GM23338 (cell line): Measurements from ENCODE around the gene EEF2K. TPM values are rescaled to one million over a fixed set of nuclear protein-coding genes. Genes with fewer than 3 reads are reported as not detected.

ENCODE experiments used
- ATAC-seq: fragments of 200-7000 bp; cut with Tn5 transposase; 3 replicates; pipeline ENCODE4 v1.9.1; 2020
- DNase-seq: peaks from one replicate; pipeline ENCODE4 v3.0.0-alpha.2; 2015; ENCODE audit warnings: low spot score
- H2AFZ ChIP-seq: fragments of 200-600 bp; sonication (generic); 2 replicates; pipeline ENCODE4 v1.8.0; 2016; ENCODE audit warnings: antibody characterized with exemption, mild to moderate bottlenecking, moderate library complexity
- H3F3A ChIP-seq: fragments of 200-600 bp; sonication (generic); replicated peaks from 2 replicates; pipeline ENCODE4 v1.8.0; 2017; ENCODE audit warnings: antibody characterized with exemption, mixed run types, low read depth
- H3K27ac ChIP-seq: fragments of 200-600 bp; sonication (generic); 2 replicates; pipeline ENCODE4 v1.6.1; 2016; ENCODE audit warnings: low read depth
- H3K27me3 ChIP-seq: fragments of 200-600 bp; sonication (generic); 2 replicates; pipeline ENCODE4 v1.8.0; 2016; ENCODE audit warnings: mild to moderate bottlenecking, mixed run types, moderate library complexity; ENCODE audit not compliant: insufficient read depth
- H3K36me3 ChIP-seq: fragments of 200-600 bp; sonication (generic); 2 replicates; pipeline ENCODE4 v1.8.0; 2016; ENCODE audit warnings: mild to moderate bottlenecking; ENCODE audit not compliant: insufficient read depth
- H3K4me1 ChIP-seq: fragments of 200-600 bp; sonication (generic); 2 replicates; pipeline ENCODE4 v1.8.0; 2016; ENCODE audit warnings: mild to moderate bottlenecking, moderate library complexity; ENCODE audit not compliant: insufficient read depth
- H3K4me2 ChIP-seq: fragments of 200-600 bp; sonication (generic); 2 replicates; pipeline ENCODE4 v1.7.1; 2017; ENCODE audit warnings: mixed run types
- H3K4me3 ChIP-seq: fragments of 200-600 bp; sonication (generic); 2 replicates; pipeline ENCODE4 v1.6.1; 2016; ENCODE audit warnings: mixed run types
- H3K79me2 ChIP-seq: fragments of 200-600 bp; sonication (generic); replicated peaks from 2 replicates; pipeline ENCODE4 v1.8.0; 2017; ENCODE audit warnings: mild to moderate bottlenecking; ENCODE audit not compliant: insufficient read depth
- H3K9me2 ChIP-seq: fragments of 200-600 bp; sonication (generic); 2 replicates; pipeline ENCODE4 v1.8.0; 2017; ENCODE audit not compliant: insufficient read depth
- H4K20me1 ChIP-seq: fragments of 200-600 bp; sonication (generic); replicated peaks from 2 replicates; pipeline ENCODE4 v1.8.0; 2017; ENCODE audit warnings: mild to moderate bottlenecking; ENCODE audit not compliant: insufficient read depth
- H3K27ac Mint-ChIP-seq: 2 replicates; pipeline ENCODE4 v1.8.0; 2020; ENCODE audit warnings: inconsistent platforms, mild to moderate bottlenecking, moderate library complexity, mixed read lengths
- H3K27me3 Mint-ChIP-seq: 3 replicates; pipeline ENCODE4 v1.8.0; 2022; ENCODE audit warnings: low read depth, mild to moderate bottlenecking, moderate library complexity, mixed read lengths, inconsistent platforms; ENCODE audit not compliant: insufficient read depth, poor library complexity
- H3K36me3 Mint-ChIP-seq: 3 replicates; pipeline ENCODE4 v1.8.0; 2021; ENCODE audit warnings: low read depth, mild to moderate bottlenecking, inconsistent platforms, moderate library complexity, mixed read lengths
- H3K4me1 Mint-ChIP-seq: 3 replicates; pipeline ENCODE4 v1.8.0; 2020; ENCODE audit warnings: mild to moderate bottlenecking, inconsistent platforms, mixed read lengths
- H3K4me3 Mint-ChIP-seq: 3 replicates; pipeline ENCODE4 v1.8.0; 2021; ENCODE audit warnings: moderate library complexity, mild to moderate bottlenecking, inconsistent platforms, mixed read lengths
- H3K9me3 Mint-ChIP-seq: 3 replicates; pipeline ENCODE4 v1.8.0; 2020; ENCODE audit warnings: moderate library complexity, mild to moderate bottlenecking, inconsistent platforms, mixed read lengths
- CREB1 ChIP-seq: fragments of 250-450 bp; sonication (Bioruptor Pico); IDR thresholded peaks from 2 replicates; pipeline ENCODE4 v1.5.0; 2020; ENCODE audit warnings: low read depth, mild to moderate bottlenecking, moderate library complexity
- ETS1 ChIP-seq: IDR thresholded peaks from 2 replicates; pipeline ENCODE4 v1.6.1; 2016; ENCODE audit warnings: antibody characterized with exemption
- EZH2 ChIP-seq: fragments of 200-600 bp; sonication (generic); IDR thresholded peaks from one replicate; pipeline ENCODE4 v1.8.0; 2017; ENCODE audit warnings: antibody characterized with exemption, mild to moderate bottlenecking, low read depth; ENCODE audit not compliant: unreplicated experiment
- EZH2phosphoT487 ChIP-seq: fragments of 200-600 bp; sonication (generic); IDR thresholded peaks from one replicate; pipeline ENCODE4 v1.8.1; 2018; ENCODE audit warnings: antibody characterized with exemption; ENCODE audit not compliant: unreplicated experiment
- REST ChIP-seq: IDR thresholded peaks from one replicate; pipeline ENCODE4 v1.6.1; 2018; ENCODE audit warnings: antibody characterized with exemption; ENCODE audit not compliant: unreplicated experiment
- STAT1 ChIP-seq: IDR thresholded peaks from one replicate; pipeline ENCODE4 v1.6.1; 2016; ENCODE audit warnings: antibody characterized with exemption; ENCODE audit not compliant: unreplicated experiment
- ZNF114 ChIP-seq: fragments of 250-450 bp; sonication (Bioruptor Pico); IDR thresholded peaks from 2 replicates; pipeline ENCODE4 v1.5.0; 2020; ENCODE audit warnings: mild to moderate bottlenecking, moderate library complexity
- ZNF331 ChIP-seq: fragments of 250-450 bp; sonication (Bioruptor Pico); IDR thresholded peaks from 2 replicates; pipeline ENCODE4 v1.5.0; 2020; ENCODE audit warnings: low read depth, mild to moderate bottlenecking, moderate library complexity
- polyA plus RNA-seq: library from polyadenylated mRNA; unstranded; fragments of >200 nt; fragmentation: Nextera tagmentation; extraction: Ambion mirVana; gene quantifications from 2 replicates; pipeline ENCODE4 v1.2.1, GENCODE V29; 2016
- total RNA-seq: library from RNA; depleted of rRNA; stranded (reverse); fragments of >200 nt; shearing (Covaris generic); gene quantifications from 2 replicates; pipeline ENCODE4 v1.2.3, GENCODE V29; 2014
- TF ChIP-seq, protein P1 (sequence below): fragments of 250-450 bp; sonication (Bioruptor Pico); IDR thresholded peaks from 2 replicates; pipeline ENCODE4 v1.5.0; 2020; ENCODE audit warnings: mild to moderate bottlenecking, moderate library complexity
- TF ChIP-seq, protein P2 (sequence below), 2 experiments: fragments of 200-600 bp in 1 of 2; sonication (generic) in 1 of 2; conservative IDR thresholded peaks; 2 replicates each; pipeline versions ENCODE4 v1.5.1 to v1.6.1; 2016 to 2017; ENCODE audit warnings: antibody characterized with exemption in 2 of 2, low read depth in 2 of 2, mild to moderate bottlenecking in 2 of 2, moderate library complexity in 1 of 2

EEF2K gene
- total and polyA plus RNA-seq, 2 experiments from 2014 or later = 5.4 to 23.9 TPM

DNA sequence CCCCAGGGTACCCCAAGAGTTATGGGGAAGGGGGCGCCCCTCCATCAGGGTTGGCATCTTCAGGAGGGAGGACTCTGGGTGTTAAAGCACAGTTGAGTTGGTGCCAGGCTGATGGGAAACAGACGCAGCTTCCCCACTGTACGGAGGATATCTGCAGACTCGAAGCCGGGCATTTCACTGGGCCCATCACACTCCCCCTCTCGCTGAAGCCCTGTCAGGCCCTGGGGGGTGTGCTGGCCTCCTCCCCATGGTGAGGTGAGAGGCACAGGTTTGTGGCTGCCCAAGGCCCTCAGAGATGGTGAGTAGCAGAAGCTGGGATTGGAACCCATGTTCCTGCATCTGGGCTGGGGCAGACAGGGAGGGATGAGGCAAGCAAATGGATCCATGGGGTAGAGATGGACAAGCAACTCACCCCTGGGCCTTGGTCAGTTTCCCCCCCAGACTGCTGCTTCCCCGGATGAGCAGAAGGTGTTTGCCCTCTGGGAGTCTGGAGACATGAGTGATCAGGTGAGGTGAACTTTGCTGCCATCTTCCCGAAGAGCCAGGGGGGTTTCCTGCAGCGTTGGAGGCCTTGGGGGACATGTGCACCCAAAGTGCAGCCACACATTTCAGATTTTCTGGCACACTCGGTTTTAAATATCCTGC, 122.1 kb downstream of the EEF2K start:
- Mint-ChIP-seq H3K4me3 (no peak overlapping the region), H3K4me1 (no peaks in the 10 kb centered on the region), H3K36me3 (peaks cover 75% of the 10 kb centered on the region), H3K9me3 (no peaks in the 10 kb centered on the region), H3K27ac (no peak overlapping the region), H3K27me3 (peaks cover 14% of the 10 kb centered on the region)
- Histone ChIP-seq H2AFZ (no peak overlapping the region), H3K36me3 (peaks cover 52% of the 10 kb centered on the region), H3F3A (peaks cover 5% of the 10 kb centered on the region), H3K9me2 (no peaks in the 10 kb centered on the region), H3K4me1 (no peaks in the 10 kb centered on the region), H3K79me2 (0 out of 2 replicates have a peak, but pooled peaks cover 5% of the 10 kb centered on the region), H3K4me2 (no peak overlapping the region), H3K27me3 (no peaks in the 10 kb centered on the region), H3K27ac (no peak overlapping the region), H4K20me1 (peaks cover 13% of the 10 kb centered on the region), H3K4me3 (no peak overlapping the region)
- TF ChIP-seq, protein P1, sequence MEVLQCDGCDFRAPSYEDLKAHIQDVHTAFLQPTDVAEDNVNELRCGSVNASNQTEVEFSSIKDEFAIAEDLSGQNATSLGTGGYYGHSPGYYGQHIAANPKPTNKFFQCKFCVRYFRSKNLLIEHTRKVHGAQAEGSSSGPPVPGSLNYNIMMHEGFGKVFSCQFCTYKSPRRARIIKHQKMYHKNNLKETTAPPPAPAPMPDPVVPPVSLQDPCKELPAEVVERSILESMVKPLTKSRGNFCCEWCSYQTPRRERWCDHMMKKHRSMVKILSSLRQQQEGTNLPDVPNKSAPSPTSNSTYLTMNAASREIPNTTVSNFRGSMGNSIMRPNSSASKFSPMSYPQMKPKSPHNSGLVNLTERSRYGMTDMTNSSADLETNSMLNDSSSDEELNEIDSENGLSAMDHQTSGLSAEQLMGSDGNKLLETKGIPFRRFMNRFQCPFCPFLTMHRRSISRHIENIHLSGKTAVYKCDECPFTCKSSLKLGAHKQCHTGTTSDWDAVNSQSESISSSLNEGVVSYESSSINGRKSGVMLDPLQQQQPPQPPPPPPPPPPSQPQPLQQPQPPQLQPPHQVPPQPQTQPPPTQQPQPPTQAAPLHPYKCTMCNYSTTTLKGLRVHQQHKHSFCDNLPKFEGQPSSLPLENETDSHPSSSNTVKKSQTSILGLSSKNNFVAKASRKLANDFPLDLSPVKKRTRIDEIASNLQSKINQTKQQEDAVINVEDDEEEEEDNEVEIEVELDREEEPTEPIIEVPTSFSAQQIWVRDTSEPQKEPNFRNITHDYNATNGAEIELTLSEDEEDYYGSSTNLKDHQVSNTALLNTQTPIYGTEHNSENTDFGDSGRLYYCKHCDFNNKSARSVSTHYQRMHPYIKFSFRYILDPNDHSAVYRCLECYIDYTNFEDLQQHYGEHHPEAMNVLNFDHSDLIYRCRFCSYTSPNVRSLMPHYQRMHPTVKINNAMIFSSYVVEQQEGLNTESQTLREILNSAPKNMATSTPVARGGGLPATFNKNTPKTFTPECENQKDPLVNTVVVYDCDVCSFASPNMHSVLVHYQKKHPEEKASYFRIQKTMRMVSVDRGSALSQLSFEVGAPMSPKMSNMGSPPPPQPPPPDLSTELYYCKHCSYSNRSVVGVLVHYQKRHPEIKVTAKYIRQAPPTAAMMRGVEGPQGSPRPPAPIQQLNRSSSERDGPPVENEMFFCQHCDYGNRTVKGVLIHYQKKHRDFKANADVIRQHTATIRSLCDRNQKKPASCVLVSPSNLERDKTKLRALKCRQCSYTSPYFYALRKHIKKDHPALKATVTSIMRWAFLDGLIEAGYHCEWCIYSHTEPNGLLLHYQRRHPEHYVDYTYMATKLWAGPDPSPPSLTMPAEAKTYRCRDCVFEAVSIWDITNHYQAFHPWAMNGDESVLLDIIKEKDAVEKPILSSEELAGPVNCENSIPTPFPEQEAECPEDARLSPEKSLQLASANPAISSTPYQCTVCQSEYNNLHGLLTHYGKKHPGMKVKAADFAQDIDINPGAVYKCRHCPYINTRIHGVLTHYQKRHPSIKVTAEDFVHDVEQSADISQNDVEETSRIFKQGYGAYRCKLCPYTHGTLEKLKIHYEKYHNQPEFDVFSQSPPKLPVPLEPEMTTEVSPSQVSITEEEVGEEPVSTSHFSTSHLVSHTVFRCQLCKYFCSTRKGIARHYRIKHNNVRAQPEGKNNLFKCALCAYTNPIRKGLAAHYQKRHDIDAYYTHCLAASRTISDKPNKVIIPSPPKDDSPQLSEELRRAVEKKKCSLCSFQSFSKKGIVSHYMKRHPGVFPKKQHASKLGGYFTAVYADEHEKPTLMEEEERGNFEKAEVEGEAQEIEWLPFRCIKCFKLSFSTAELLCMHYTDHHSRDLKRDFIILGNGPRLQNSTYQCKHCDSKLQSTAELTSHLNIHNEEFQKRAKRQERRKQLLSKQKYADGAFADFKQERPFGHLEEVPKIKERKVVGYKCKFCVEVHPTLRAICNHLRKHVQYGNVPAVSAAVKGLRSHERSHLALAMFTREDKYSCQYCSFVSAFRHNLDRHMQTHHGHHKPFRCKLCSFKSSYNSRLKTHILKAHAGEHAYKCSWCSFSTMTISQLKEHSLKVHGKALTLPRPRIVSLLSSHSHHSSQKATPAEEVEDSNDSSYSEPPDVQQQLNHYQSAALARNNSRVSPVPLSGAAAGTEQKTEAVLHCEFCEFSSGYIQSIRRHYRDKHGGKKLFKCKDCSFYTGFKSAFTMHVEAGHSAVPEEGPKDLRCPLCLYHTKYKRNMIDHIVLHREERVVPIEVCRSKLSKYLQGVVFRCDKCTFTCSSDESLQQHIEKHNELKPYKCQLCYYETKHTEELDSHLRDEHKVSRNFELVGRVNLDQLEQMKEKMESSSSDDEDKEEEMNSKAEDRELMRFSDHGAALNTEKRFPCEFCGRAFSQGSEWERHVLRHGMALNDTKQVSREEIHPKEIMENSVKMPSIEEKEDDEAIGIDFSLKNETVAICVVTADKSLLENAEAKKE (CRISPR knock-in tag) = no peak
- TF ChIP-seq ETS1 = no peak
- TF ChIP-seq STAT1 = no peak
- TF ChIP-seq REST = no peak
- TF ChIP-seq, protein P2, sequence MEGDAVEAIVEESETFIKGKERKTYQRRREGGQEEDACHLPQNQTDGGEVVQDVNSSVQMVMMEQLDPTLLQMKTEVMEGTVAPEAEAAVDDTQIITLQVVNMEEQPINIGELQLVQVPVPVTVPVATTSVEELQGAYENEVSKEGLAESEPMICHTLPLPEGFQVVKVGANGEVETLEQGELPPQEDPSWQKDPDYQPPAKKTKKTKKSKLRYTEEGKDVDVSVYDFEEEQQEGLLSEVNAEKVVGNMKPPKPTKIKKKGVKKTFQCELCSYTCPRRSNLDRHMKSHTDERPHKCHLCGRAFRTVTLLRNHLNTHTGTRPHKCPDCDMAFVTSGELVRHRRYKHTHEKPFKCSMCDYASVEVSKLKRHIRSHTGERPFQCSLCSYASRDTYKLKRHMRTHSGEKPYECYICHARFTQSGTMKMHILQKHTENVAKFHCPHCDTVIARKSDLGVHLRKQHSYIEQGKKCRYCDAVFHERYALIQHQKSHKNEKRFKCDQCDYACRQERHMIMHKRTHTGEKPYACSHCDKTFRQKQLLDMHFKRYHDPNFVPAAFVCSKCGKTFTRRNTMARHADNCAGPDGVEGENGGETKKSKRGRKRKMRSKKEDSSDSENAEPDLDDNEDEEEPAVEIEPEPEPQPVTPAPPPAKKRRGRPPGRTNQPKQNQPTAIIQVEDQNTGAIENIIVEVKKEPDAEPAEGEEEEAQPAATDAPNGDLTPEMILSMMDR (conservative IDR thresholded peaks at IDR 0.05; ENCODE audit: low read depth in 2 of 2) = no peak
- TF ChIP-seq ZNF331 (CRISPR knock-in tag) = no peak
- TF ChIP-seq EZH2phosphoT487 = no peak
- TF ChIP-seq CREB1 (CRISPR knock-in tag) = no peak
- TF ChIP-seq EZH2 = no peak
- TF ChIP-seq ZNF114 (CRISPR knock-in tag) = no peak
- DNase-seq (no peak), ATAC-seq (no peak)
